ENCODE measurements around the gene BBS4.

DNA sequence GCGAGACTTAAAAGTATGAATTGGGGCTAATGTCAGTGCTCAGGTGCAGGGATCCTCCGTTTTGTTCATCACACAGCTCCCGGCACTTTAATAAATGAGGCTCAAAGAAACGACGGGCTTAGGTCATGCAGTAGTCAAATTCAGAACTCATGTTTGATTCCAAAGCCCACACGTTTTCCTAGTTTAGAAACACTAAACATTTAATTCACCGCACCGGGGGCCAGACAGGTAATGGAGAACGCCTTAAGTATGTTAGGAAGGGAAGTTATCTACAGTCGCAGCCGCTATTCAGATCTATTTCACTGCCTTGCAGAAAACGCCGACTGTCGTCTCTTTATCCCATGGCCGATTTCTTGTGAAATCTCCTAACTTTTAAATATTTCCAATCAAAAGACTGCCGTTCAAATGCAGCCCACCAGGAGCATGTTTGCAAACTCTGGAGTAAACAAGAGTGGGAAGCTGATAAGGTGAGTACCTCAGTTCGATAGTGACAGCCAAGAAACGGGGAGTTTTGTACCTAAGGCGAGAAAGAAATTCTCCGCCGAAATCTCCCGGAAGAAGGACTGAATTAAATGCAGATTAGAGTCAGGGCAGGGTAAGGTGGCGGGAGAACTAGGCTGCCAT, 594 bp upstream of the BBS4 start:
- TF ChIP-seq SMC3 (IDR thresholded peaks at IDR 0.05; ENCODE audit: low read depth, low read length) = no peak
- TF ChIP-seq, protein P1, sequence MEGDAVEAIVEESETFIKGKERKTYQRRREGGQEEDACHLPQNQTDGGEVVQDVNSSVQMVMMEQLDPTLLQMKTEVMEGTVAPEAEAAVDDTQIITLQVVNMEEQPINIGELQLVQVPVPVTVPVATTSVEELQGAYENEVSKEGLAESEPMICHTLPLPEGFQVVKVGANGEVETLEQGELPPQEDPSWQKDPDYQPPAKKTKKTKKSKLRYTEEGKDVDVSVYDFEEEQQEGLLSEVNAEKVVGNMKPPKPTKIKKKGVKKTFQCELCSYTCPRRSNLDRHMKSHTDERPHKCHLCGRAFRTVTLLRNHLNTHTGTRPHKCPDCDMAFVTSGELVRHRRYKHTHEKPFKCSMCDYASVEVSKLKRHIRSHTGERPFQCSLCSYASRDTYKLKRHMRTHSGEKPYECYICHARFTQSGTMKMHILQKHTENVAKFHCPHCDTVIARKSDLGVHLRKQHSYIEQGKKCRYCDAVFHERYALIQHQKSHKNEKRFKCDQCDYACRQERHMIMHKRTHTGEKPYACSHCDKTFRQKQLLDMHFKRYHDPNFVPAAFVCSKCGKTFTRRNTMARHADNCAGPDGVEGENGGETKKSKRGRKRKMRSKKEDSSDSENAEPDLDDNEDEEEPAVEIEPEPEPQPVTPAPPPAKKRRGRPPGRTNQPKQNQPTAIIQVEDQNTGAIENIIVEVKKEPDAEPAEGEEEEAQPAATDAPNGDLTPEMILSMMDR (conservative IDR thresholded peaks at IDR 0.05; ENCODE audit: low read depth, low read length) = no peak
- TF ChIP-seq FOS (IDR thresholded peaks at IDR 0.05; ENCODE audit: low read depth, low read length) = no peak
- TF ChIP-seq NFE2L2 (IDR thresholded peaks at IDR 0.05; ENCODE audit: low read depth, low read length) = no peak
- no peak for TF ChIP-seq POLR2A (IDR thresholded peaks at IDR 0.05; ENCODE audit: low read depth, low read length)
